Spleen (tissue), 7 donors: ENCODE results near the gene SLC6A13.

Source experiments
- POLR2A ChIP-seq, 3 donors: fragments of 450-650 bp; IDR thresholded peaks; one replicate each; pipeline ENCODE4 v1.5.1; 2017; ENCODE audit warnings: antibody characterized with exemption in 3 of 3, mild to moderate bottlenecking in 1 of 3
- TF ChIP-seq, protein P1 (sequence below), 11 experiments: fragments of 200-600 bp in 7 of 11; fragments of 450-650 bp in 4 of 11; sonication (generic) in 4 of 11; IDR thresholded peaks in 8 of 11; conservative IDR thresholded peaks in 3 of 11; 1 replicate in 7 of 11; 2 replicates in 4 of 11; pipeline versions ENCODE4 v1.4.0 to v1.8.0; 2016 to 2021; ENCODE audit warnings: antibody characterized with exemption in 11 of 11, inconsistent platforms in 4 of 11, mild to moderate bottlenecking in 1 of 11
- donor health status: DM: no; HTN: no; CAD: no; lungs with moderate emphysema.
- donor health status: DM: no; HTN: no; CAD: no.
- donor health status: DM: no; HTN: no; CAD: no.

DNA sequence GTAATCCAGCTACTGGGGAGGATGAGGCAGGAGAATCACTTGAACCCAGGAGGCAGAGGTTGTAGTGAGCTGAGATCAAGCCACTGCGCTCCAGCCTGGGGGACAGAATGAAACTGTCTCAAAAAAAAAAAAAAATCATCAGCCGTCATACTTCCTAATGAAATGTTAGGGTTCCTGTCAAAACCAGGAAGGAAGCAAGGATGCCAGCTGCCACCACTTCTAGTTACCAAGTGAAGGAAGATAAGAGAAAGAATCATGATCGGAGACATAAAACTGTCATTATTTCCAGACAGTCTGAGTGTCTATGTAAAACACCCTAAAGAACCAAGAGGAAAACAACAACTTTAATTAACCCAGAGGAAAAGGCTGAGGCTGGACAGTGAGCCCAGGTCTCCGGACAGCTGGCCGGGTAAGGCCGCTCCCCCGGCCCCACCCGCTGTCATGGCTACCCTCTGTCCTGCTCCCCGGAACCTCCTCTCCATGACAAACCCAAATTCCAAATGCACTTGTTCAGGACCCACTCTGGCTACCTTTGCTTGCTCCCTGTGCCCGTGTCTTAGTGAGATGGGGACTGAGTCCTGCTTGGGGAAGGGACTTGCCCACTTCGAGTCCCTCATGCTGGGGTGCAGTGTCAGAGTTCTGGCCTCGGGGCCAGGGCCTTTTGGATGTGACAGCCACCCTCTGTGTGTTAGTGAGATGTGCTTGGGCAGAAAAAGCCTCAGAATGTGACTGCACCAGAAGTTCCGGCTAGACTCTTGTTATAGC lies 77.6 kb downstream of the SLC6A13 start:
- no peak for TF ChIP-seq POLR2A (IDR thresholded peaks at IDR 0.05)
- TF ChIP-seq, protein P1, sequence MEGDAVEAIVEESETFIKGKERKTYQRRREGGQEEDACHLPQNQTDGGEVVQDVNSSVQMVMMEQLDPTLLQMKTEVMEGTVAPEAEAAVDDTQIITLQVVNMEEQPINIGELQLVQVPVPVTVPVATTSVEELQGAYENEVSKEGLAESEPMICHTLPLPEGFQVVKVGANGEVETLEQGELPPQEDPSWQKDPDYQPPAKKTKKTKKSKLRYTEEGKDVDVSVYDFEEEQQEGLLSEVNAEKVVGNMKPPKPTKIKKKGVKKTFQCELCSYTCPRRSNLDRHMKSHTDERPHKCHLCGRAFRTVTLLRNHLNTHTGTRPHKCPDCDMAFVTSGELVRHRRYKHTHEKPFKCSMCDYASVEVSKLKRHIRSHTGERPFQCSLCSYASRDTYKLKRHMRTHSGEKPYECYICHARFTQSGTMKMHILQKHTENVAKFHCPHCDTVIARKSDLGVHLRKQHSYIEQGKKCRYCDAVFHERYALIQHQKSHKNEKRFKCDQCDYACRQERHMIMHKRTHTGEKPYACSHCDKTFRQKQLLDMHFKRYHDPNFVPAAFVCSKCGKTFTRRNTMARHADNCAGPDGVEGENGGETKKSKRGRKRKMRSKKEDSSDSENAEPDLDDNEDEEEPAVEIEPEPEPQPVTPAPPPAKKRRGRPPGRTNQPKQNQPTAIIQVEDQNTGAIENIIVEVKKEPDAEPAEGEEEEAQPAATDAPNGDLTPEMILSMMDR (IDR thresholded peaks at IDR 0.05 in 8 of 11, conservative IDR thresholded peaks at IDR 0.05 in 3 of 11): no peak
